GM19438 (cell line): ENCODE measurements around the gene DYRK1A.

ENCODE experiments used
- ATAC-seq: cut with Tn5 transposase; IDR thresholded peaks from one replicate; pipeline ENCODE4 v1.9.1; 2021; ENCODE audit warnings: low read depth; ENCODE audit not compliant: unreplicated experiment

DYRK1A gene

GRCh38 chr21:37472581-37472980 is 106.0 kb downstream of the DYRK1A start:
- ATAC-seq: no peak

GRCh38 chr21:37473491-37473890 is 106.9 kb downstream of the DYRK1A start:
- no peak for ATAC-seq

GRCh38 chr21:37474342-37474741 is 107.8 kb downstream of the DYRK1A start:
- ATAC-seq: no peak

GRCh38 chr21:37475186-37475868 is 108.8 kb downstream of the DYRK1A start:
- ATAC-seq: no peak

- ATAC-seq: no peak
Observed at GRCh38 chr21:37478794-37479193, 112.2 kb downstream of the DYRK1A start.

GRCh38 chr21:37483776-37484175 is 117.2 kb downstream of the DYRK1A start:
- ATAC-seq: no peak

GRCh38 chr21:37484535-37485474 is 118.2 kb downstream of the DYRK1A start:
- ATAC-seq: no peak

GRCh38 chr21:37489553-37489952 is 123.0 kb downstream of the DYRK1A start:
- no peak for ATAC-seq

- ATAC-seq: no peak
Observed at GRCh38 chr21:37490084-37490483, 123.5 kb downstream of the DYRK1A start.

GRCh38 chr21:37496972-37497371 is 130.4 kb downstream of the DYRK1A start:
- ATAC-seq: no peak

- no peak for ATAC-seq
Observed at GRCh38 chr21:37498664-37499063, 132.1 kb downstream of the DYRK1A start.

GRCh38 chr21:37502947-37503346 is 136.4 kb downstream of the DYRK1A start:
- ATAC-seq: no peak

GRCh38 chr21:37503848-37504467 is 137.4 kb downstream of the DYRK1A start:
- ATAC-seq: no peak

GRCh38 chr21:37505963-37506362 is 139.4 kb downstream of the DYRK1A start:
- no peak for ATAC-seq

GRCh38 chr21:37507716-37508115 is 141.1 kb downstream of the DYRK1A start:
- no peak for ATAC-seq

- no peak for ATAC-seq
Observed at GRCh38 chr21:37508341-37508740, 141.8 kb downstream of the DYRK1A start.

- no peak for ATAC-seq
Observed at GRCh38 chr21:37509802-37510393, 143.3 kb downstream of the DYRK1A start.

GRCh38 chr21:37511848-37512247 is 145.3 kb downstream of the DYRK1A start:
- ATAC-seq: no peak

GRCh38 chr21:37513383-37513782 is 146.8 kb downstream of the DYRK1A start:
- ATAC-seq: no peak

GRCh38 chr21:37514038-37514667 is 147.6 kb downstream of the DYRK1A start:
- no peak for ATAC-seq
